Measurements from ENCODE around the gene HGS.
A peak's percentile ranks its signal among the peaks of the same experiment; 100 is the strongest.

Gene HGS

GRCh38 chr17:81683584-81684441 is at the start of gene HGS, which contains the start of gene ARL16:
TSS of gene HGS (plus strand) at chr17:81684011. CDS start at chr17:81684067, 56 bp downstream.
TSS of gene ARL16 (minus strand) at chr17:81683797. CDS start at chr17:81683753, 44 bp downstream.
- peak; percentile 94 to 96 for DNase-seq (ENCODE audit: low read depth in 2 of 2, low spot score in 1 of 2)

GRCh38 chr17:81635431-81635830 is 48.4 kb upstream of the HGS start:
- DNase-seq (ENCODE audit: low read depth in 2 of 2, low spot score in 1 of 2), result no peak

GRCh38 chr17:81635973-81636504 is 47.8 kb upstream of the HGS start:
- no peak for DNase-seq (ENCODE audit: low read depth in 2 of 2, low spot score in 1 of 2)

- peak; percentile 66 to 75 for DNase-seq (ENCODE audit: low read depth in 2 of 2, low spot score in 1 of 2)
Observed at GRCh38 chr17:81636505-81637288, 47.1 kb upstream of the HGS start, which contains the start of the genes NPLOC4 and TSPAN10. TSS of gene NPLOC4 (minus strand) at chr17:81637112. CDS start at chr17:81636930, 182 bp downstream. TSS of gene TSPAN10 (plus strand) at chr17:81637196. CDS start at chr17:81642413, 5,217 bp downstream.

GRCh38 chr17:81638683-81639082 is 45.1 kb upstream of the HGS start:
- DNase-seq (ENCODE audit: low read depth in 2 of 2, low spot score in 1 of 2), result no peak

GRCh38 chr17:81640011-81640410 is 43.8 kb upstream of the HGS start:
- no peak for DNase-seq (ENCODE audit: low read depth in 2 of 2, low spot score in 1 of 2)

GRCh38 chr17:81641825-81642489 is 41.9 kb upstream of the HGS start:
- DNase-seq (ENCODE audit: low read depth in 2 of 2, low spot score in 1 of 2), result no peak

- no peak for DNase-seq (ENCODE audit: low read depth in 2 of 2, low spot score in 1 of 2)
Observed at GRCh38 chr17:81644496-81644895, 39.3 kb upstream of the HGS start.

GRCh38 chr17:81644976-81645952 is 38.5 kb upstream of the HGS start:
- no peak for DNase-seq (ENCODE audit: low read depth in 2 of 2, low spot score in 1 of 2)

GRCh38 chr17:81646869-81647600 is 36.8 kb upstream of the HGS start:
- DNase-seq (ENCODE audit: low read depth in 2 of 2, low spot score in 1 of 2), result no peak

GRCh38 chr17:81647640-81648012 is 36.2 kb upstream of the HGS start:
- no peak for DNase-seq (ENCODE audit: low read depth in 2 of 2, low spot score in 1 of 2)

- DNase-seq (ENCODE audit: low read depth in 2 of 2, low spot score in 1 of 2), result no peak
Observed at GRCh38 chr17:81648013-81648706, 35.7 kb upstream of the HGS start.

- DNase-seq (ENCODE audit: low read depth in 2 of 2, low spot score in 1 of 2), result no peak
Observed at GRCh38 chr17:81648707-81649085, 35.1 kb upstream of the HGS start.

GRCh38 chr17:81650951-81651350 is 32.9 kb upstream of the HGS start:
- DNase-seq (ENCODE audit: low read depth in 2 of 2, low spot score in 1 of 2), result no peak

GRCh38 chr17:81651692-81652091 is 32.1 kb upstream of the HGS start:
- no peak for DNase-seq (ENCODE audit: low read depth in 2 of 2, low spot score in 1 of 2)

- DNase-seq (ENCODE audit: low read depth in 2 of 2, low spot score in 1 of 2), result no peak
Observed at GRCh38 chr17:81652906-81653771, 30.7 kb upstream of the HGS start.

- no peak for DNase-seq (ENCODE audit: low read depth in 2 of 2, low spot score in 1 of 2)
Observed at GRCh38 chr17:81655378-81656117, 28.3 kb upstream of the HGS start.
